WTC11 (cell line): ENCODE data around the gene CCDC157. TPM values are rescaled to one million over a fixed set of nuclear protein-coding genes. Genes with fewer than 3 reads are reported as not detected.

ENCODE experiments used
- ATAC-seq: fragments of 200-7000 bp; cut with Tn5 transposase; 2 replicates; pipeline ENCODE4 v1.10.0; 2021; ENCODE audit warnings: mild to moderate bottlenecking, moderate library complexity
- CTCF ChIA-PET: fragments of 300-600 bp; sonication (Branson Sonifier 250); formaldehyde crosslinking; loops from one replicate; lab custom pipeline; 2021; ENCODE audit warnings: antibody characterized with exemption; lab: Charles Lee
- POLR2A ChIA-PET: fragments of 350-600 bp; sonication (Branson Sonifier 250); formaldehyde crosslinking; loops from one replicate; lab custom pipeline; 2021; ENCODE audit warnings: antibody characterized with exemption; lab: Charles Lee
- DNase-seq: peaks from one replicate; pipeline ENCODE4 v3.0.0; 2021; ENCODE audit warnings: low spot score
- H3K27ac Mint-ChIP-seq: 2 replicates; pipeline ENCODE4 v1.8.0; 2021; ENCODE audit warnings: mixed read lengths
- H3K27me3 Mint-ChIP-seq: 2 replicates; pipeline ENCODE4 v1.8.0; 2021; ENCODE audit warnings: low read depth, mild to moderate bottlenecking, moderate library complexity, mixed read lengths
- H3K36me3 Mint-ChIP-seq: 2 replicates; pipeline ENCODE4 v1.8.0; 2021; ENCODE audit warnings: mixed read lengths
- H3K4me1 Mint-ChIP-seq: 2 replicates; pipeline ENCODE4 v1.8.0; 2022; ENCODE audit warnings: mixed read lengths
- H3K4me3 Mint-ChIP-seq: 2 replicates; pipeline ENCODE4 v1.8.0; 2021; ENCODE audit warnings: mild to moderate bottlenecking, moderate library complexity, mixed read lengths
- H3K9me3 Mint-ChIP-seq: 2 replicates; pipeline ENCODE4 v1.8.0; 2021; ENCODE audit warnings: mixed read lengths
- CBFB ChIP-seq: sonication (generic); formaldehyde crosslinking; IDR thresholded peaks from 2 replicates; pipeline ENCODE4 v1.8.1; 2022; ENCODE audit warnings: mild to moderate bottlenecking, low read depth, missing genetic modification reagents
- ESRRA ChIP-seq: sonication (generic); formaldehyde crosslinking; IDR thresholded peaks from 2 replicates; pipeline ENCODE4 v1.8.1; 2022; ENCODE audit warnings: mild to moderate bottlenecking, missing genetic modification reagents, borderline replicate concordance
- KAT7 ChIP-seq: sonication (generic); formaldehyde crosslinking; IDR thresholded peaks from 2 replicates; pipeline ENCODE4 v1.8.1; 2023; ENCODE audit warnings: missing genetic modification reagents, mild to moderate bottlenecking, borderline replicate concordance
- NR1H2 ChIP-seq: sonication (generic); formaldehyde crosslinking; IDR thresholded peaks from 2 replicates; pipeline ENCODE4 v1.9.0; 2021; ENCODE audit warnings: mild to moderate bottlenecking, moderate library complexity, missing genetic modification reagents
- SMAD4 ChIP-seq: sonication (generic); formaldehyde crosslinking; IDR thresholded peaks from 2 replicates; pipeline ENCODE4 v1.8.0; 2022; ENCODE audit warnings: mild to moderate bottlenecking, missing genetic modification reagents
- SP1 ChIP-seq: sonication (generic); formaldehyde crosslinking; conservative IDR thresholded peaks from 2 replicates; pipeline ENCODE4 v1.8.1; 2022; ENCODE audit warnings: missing genetic modification reagents
- TCF7 ChIP-seq: sonication (generic); formaldehyde crosslinking; IDR thresholded peaks from 2 replicates; pipeline ENCODE4 v1.8.0; 2022; ENCODE audit warnings: mild to moderate bottlenecking, low read depth, missing genetic modification reagents, moderate library complexity
- ZBTB21 ChIP-seq: sonication (generic); formaldehyde crosslinking; IDR thresholded peaks from 2 replicates; pipeline ENCODE4 v1.8.1; 2023; ENCODE audit warnings: mild to moderate bottlenecking, missing genetic modification reagents, borderline replicate concordance
- ZNF263 ChIP-seq: sonication (generic); formaldehyde crosslinking; IDR thresholded peaks from 2 replicates; pipeline ENCODE4 v1.8.1; 2022; ENCODE audit warnings: low read depth, mild to moderate bottlenecking, moderate library complexity, missing genetic modification reagents
- total RNA-seq: library from RNA; stranded (reverse); gene quantifications from 3 replicates; pipeline ENCODE4 v1.2.3, GENCODE V29; 2021
- TF ChIP-seq, protein P1 (sequence below): sonication (generic); formaldehyde crosslinking; IDR thresholded peaks from 2 replicates; pipeline ENCODE4 v1.8.1; 2023; ENCODE audit warnings: mild to moderate bottlenecking, missing genetic modification reagents
- TF ChIP-seq, protein P2 (sequence below): sonication (generic); formaldehyde crosslinking; IDR thresholded peaks from 2 replicates; pipeline ENCODE4 v1.8.1; 2022; ENCODE audit warnings: mild to moderate bottlenecking, missing genetic modification reagents, moderate library complexity, borderline replicate concordance
- TF ChIP-seq, protein P3 (sequence below): sonication (generic); formaldehyde crosslinking; IDR thresholded peaks from 2 replicates; pipeline ENCODE4 v1.8.1; 2023; ENCODE audit warnings: mild to moderate bottlenecking, missing genetic modification reagents, moderate library complexity
- TF ChIP-seq, protein P4 (sequence below): fragments of 250-450 bp; sonication (Bioruptor Pico); IDR thresholded peaks from 2 replicates; pipeline ENCODE4 v1.8.0; 2021; ENCODE audit warnings: mild to moderate bottlenecking
- TF ChIP-seq, protein P5 (sequence below): sonication (generic); formaldehyde crosslinking; IDR thresholded peaks from 2 replicates; pipeline ENCODE4 v1.8.1; 2023; ENCODE audit warnings: mild to moderate bottlenecking, missing genetic modification reagents
- TF ChIP-seq, protein P6 (sequence below): sonication (generic); formaldehyde crosslinking; IDR thresholded peaks from 2 replicates; pipeline ENCODE4 v1.8.0; 2022; ENCODE audit warnings: mild to moderate bottlenecking, missing genetic modification reagents
- TF ChIP-seq, protein P7 (sequence below): sonication (generic); formaldehyde crosslinking; IDR thresholded peaks from 2 replicates; pipeline ENCODE4 v1.8.0; 2022; ENCODE audit warnings: missing genetic modification reagents
- TF ChIP-seq, protein P8 (sequence below): sonication (generic); formaldehyde crosslinking; IDR thresholded peaks from 2 replicates; pipeline ENCODE4 v1.8.1; 2022; ENCODE audit warnings: low read depth, mild to moderate bottlenecking, moderate library complexity, missing genetic modification reagents, borderline replicate concordance

CCDC157 gene
- total RNA-seq, 1 experiment from 2014 or later = 6.5 TPM

DNA sequence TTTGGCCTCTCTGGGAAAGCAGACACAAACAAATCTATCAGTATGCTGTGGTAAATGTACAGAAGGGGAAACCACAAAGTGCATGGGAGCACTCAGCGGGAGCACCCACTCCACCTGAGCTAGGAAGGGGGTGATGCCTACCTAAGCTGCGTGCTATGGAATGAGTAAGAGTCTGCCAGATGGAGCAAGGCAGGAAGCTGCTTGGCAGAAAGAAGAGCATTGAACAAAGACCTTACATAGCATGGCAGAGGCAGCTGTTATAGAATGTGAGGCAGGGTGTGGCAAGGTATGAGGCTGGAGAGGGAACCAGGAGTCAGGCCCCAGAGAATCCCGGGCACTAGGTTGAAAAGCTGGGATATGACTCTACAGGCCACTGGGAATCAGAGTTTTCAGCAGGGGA is 55.0 kb downstream of the CCDC157 start:
- no peak for ATAC-seq
- no peaks in the 10 kb centered on the region for H3K4me1 Mint-ChIP-seq
- CTCF ChIA-PET = interaction anchor here (1.7 to 4.5 kb wide), 2 partner anchors 14 to 24 kb away, joined by 5 to 21 read pairs; partner anchors contain the start of genes MTFP1 and RNF215
- POLR2A ChIA-PET = interaction anchor here (0.6 kb wide), 1 partner anchor 8 kb away, joined by 3 read pairs; no protein-coding TSS in a partner anchor
- H3K27me3 Mint-ChIP-seq = no peaks in the 10 kb centered on the region
- no peaks in the 10 kb centered on the region for H3K9me3 Mint-ChIP-seq
- no peak overlapping the region for H3K4me3 Mint-ChIP-seq
- H3K27ac Mint-ChIP-seq = no peak overlapping the region
- DNase-seq = no peak
- H3K36me3 Mint-ChIP-seq = peaks cover 24% of the 10 kb centered on the region
- TF ChIP-seq SMAD4 (no peak), ZBTB21 (no peak), ZNF263 (CRISPR knock-in tag) (peak; percentile 59; the same call in 1 of the 2 replicates)
- TF ChIP-seq, protein P1, sequence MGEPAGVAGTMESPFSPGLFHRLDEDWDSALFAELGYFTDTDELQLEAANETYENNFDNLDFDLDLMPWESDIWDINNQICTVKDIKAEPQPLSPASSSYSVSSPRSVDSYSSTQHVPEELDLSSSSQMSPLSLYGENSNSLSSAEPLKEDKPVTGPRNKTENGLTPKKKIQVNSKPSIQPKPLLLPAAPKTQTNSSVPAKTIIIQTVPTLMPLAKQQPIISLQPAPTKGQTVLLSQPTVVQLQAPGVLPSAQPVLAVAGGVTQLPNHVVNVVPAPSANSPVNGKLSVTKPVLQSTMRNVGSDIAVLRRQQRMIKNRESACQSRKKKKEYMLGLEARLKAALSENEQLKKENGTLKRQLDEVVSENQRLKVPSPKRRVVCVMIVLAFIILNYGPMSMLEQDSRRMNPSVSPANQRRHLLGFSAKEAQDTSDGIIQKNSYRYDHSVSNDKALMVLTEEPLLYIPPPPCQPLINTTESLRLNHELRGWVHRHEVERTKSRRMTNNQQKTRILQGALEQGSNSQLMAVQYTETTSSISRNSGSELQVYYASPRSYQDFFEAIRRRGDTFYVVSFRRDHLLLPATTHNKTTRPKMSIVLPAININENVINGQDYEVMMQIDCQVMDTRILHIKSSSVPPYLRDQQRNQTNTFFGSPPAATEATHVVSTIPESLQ (CRISPR knock-in tag) = no peak
- TF ChIP-seq, protein P2, sequence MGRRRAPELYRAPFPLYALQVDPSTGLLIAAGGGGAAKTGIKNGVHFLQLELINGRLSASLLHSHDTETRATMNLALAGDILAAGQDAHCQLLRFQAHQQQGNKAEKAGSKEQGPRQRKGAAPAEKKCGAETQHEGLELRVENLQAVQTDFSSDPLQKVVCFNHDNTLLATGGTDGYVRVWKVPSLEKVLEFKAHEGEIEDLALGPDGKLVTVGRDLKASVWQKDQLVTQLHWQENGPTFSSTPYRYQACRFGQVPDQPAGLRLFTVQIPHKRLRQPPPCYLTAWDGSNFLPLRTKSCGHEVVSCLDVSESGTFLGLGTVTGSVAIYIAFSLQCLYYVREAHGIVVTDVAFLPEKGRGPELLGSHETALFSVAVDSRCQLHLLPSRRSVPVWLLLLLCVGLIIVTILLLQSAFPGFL (CRISPR knock-in tag) = no peak
- TF ChIP-seq, protein P3, sequence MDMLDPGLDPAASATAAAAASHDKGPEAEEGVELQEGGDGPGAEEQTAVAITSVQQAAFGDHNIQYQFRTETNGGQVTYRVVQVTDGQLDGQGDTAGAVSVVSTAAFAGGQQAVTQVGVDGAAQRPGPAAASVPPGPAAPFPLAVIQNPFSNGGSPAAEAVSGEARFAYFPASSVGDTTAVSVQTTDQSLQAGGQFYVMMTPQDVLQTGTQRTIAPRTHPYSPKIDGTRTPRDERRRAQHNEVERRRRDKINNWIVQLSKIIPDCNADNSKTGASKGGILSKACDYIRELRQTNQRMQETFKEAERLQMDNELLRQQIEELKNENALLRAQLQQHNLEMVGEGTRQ (CRISPR knock-in tag) = no peak
- TF ChIP-seq, protein P4, sequence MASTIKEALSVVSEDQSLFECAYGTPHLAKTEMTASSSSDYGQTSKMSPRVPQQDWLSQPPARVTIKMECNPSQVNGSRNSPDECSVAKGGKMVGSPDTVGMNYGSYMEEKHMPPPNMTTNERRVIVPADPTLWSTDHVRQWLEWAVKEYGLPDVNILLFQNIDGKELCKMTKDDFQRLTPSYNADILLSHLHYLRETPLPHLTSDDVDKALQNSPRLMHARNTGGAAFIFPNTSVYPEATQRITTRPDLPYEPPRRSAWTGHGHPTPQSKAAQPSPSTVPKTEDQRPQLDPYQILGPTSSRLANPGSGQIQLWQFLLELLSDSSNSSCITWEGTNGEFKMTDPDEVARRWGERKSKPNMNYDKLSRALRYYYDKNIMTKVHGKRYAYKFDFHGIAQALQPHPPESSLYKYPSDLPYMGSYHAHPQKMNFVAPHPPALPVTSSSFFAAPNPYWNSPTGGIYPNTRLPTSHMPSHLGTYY = no peak

DNA sequence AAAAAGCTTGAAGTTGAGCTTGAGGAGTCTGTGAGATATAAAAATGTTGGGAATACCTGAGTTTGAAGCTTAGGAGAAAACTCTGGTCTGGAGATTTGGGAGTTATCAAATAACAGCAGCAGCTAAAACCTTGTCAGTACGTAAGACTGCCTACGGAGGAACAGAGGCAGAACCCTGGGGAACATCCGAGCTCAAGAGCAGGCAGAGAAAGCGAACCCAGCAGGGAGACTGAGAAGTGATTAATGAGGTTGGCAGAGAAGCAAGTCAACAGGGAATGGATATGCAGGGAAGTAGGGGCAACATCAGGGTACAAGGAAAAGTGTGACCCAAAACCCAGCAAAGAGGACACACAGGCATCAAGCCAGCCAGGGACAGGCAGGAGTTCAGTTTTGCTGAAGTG is 56.2 kb downstream of the CCDC157 start:
- no peaks in the 10 kb centered on the region for H3K27me3 Mint-ChIP-seq
- peak overlapping the region; percentile 73 for H3K27ac Mint-ChIP-seq
- TF ChIP-seq, protein P5, sequence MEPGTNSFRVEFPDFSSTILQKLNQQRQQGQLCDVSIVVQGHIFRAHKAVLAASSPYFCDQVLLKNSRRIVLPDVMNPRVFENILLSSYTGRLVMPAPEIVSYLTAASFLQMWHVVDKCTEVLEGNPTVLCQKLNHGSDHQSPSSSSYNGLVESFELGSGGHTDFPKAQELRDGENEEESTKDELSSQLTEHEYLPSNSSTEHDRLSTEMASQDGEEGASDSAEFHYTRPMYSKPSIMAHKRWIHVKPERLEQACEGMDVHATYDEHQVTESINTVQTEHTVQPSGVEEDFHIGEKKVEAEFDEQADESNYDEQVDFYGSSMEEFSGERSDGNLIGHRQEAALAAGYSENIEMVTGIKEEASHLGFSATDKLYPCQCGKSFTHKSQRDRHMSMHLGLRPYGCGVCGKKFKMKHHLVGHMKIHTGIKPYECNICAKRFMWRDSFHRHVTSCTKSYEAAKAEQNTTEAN = no peak
- TF ChIP-seq SP1 (CRISPR knock-in tag) (no peak), TCF7 (no peak), NR1H2 (CRISPR knock-in tag) (no peak), ESRRA (CRISPR knock-in tag) (no peak), CBFB (CRISPR knock-in tag) (no peak), KAT7 (CRISPR knock-in tag) (no peak)
- TF ChIP-seq, protein P6, sequence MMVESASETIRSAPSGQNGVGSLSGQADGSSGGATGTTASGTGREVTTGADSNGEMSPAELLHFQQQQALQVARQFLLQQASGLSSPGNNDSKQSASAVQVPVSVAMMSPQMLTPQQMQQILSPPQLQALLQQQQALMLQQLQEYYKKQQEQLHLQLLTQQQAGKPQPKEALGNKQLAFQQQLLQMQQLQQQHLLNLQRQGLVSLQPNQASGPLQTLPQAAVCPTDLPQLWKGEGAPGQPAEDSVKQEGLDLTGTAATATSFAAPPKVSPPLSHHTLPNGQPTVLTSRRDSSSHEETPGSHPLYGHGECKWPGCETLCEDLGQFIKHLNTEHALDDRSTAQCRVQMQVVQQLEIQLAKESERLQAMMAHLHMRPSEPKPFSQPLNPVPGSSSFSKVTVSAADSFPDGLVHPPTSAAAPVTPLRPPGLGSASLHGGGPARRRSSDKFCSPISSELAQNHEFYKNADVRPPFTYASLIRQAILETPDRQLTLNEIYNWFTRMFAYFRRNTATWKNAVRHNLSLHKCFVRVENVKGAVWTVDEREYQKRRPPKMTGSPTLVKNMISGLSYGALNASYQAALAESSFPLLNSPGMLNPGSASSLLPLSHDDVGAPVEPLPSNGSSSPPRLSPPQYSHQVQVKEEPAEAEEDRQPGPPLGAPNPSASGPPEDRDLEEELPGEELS (CRISPR knock-in tag) = no peak
- TF ChIP-seq, protein P7, sequence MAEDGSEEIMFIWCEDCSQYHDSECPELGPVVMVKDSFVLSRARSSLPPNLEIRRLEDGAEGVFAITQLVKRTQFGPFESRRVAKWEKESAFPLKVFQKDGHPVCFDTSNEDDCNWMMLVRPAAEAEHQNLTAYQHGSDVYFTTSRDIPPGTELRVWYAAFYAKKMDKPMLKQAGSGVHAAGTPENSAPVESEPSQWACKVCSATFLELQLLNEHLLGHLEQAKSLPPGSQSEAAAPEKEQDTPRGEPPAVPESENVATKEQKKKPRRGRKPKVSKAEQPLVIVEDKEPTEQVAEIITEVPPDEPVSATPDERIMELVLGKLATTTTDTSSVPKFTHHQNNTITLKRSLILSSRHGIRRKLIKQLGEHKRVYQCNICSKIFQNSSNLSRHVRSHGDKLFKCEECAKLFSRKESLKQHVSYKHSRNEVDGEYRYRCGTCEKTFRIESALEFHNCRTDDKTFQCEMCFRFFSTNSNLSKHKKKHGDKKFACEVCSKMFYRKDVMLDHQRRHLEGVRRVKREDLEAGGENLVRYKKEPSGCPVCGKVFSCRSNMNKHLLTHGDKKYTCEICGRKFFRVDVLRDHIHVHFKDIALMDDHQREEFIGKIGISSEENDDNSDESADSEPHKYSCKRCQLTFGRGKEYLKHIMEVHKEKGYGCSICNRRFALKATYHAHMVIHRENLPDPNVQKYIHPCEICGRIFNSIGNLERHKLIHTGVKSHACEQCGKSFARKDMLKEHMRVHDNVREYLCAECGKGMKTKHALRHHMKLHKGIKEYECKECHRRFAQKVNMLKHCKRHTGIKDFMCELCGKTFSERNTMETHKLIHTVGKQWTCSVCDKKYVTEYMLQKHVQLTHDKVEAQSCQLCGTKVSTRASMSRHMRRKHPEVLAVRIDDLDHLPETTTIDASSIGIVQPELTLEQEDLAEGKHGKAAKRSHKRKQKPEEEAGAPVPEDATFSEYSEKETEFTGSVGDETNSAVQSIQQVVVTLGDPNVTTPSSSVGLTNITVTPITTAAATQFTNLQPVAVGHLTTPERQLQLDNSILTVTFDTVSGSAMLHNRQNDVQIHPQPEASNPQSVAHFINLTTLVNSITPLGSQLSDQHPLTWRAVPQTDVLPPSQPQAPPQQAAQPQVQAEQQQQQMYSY (CRISPR knock-in tag) = no peak
- TF ChIP-seq, protein P8, sequence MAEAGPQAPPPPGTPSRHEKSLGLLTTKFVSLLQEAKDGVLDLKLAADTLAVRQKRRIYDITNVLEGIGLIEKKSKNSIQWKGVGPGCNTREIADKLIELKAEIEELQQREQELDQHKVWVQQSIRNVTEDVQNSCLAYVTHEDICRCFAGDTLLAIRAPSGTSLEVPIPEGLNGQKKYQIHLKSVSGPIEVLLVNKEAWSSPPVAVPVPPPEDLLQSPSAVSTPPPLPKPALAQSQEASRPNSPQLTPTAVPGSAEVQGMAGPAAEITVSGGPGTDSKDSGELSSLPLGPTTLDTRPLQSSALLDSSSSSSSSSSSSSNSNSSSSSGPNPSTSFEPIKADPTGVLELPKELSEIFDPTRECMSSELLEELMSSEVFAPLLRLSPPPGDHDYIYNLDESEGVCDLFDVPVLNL (CRISPR knock-in tag) = no peak
- H3K4me1 Mint-ChIP-seq = no peaks in the 10 kb centered on the region
- H3K4me3 Mint-ChIP-seq = no peak overlapping the region
- DNase-seq (no peak), ATAC-seq (no peak)
- ChIA-PET POLR2A (interaction anchor here (0.9 to 1.1 kb wide), 2 partner anchors 9 to 11 kb away, joined by 3 to 4 read pairs; no protein-coding TSS in a partner anchor), CTCF (interaction anchor here (1.0 to 4.5 kb wide), 5 partner anchors 11 to 25 kb away, joined by 3 to 21 read pairs (median 5); partner anchors contain the start of genes MTFP1 and RNF215)
- no peaks in the 10 kb centered on the region for H3K9me3 Mint-ChIP-seq
- peaks cover 29% of the 10 kb centered on the region for H3K36me3 Mint-ChIP-seq
